Measurements from ENCODE around the gene TCF12.
A peak's percentile ranks its signal among the peaks of the same experiment; 100 is the strongest.

The TCF12 gene

DNA sequence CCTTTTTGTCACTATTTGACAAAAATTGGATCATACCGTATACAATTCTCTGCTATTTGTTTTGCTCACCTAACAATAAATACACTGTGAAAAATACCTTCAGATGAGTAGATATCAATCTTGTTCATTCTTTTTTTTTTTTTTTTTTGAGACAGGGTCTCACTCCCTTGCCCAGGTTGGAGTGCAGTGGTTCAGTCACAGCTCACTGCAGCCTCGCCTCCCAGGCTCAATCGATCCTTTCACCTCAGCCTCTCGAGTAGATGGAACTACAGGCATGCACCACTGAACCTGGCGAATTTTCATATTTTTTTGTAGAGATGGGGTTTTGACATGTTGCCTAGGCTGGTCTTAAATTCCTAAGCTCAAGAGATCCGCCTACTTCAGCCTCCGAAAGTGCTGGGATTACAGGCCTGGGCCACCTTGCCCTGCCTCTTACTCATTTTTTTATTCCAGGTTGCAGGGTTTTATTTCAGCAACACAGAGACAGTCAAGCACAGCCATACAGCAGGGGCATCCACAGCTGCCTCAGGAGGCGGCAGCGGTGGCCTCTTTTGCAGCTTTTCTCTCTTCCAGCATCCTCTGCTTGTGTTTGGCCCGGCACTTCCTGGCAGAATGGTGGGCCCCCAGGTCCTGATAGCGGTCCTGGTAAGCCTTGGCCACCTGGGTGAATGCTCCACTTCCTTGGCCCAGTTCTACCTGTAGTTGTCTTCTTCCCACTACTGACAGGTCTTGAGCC lies 406.7 kb downstream of the TCF12 start:
- no peak for DNase-seq

GRCh38 chr15:57326196-57326595 lies 407.8 kb downstream of the TCF12 start:
- no peak for DNase-seq

GRCh38 chr15:57327985-57328471 lies 409.6 kb downstream of the TCF12 start:
- peak; percentile 99 for DNase-seq

GRCh38 chr15:57328479-57328878 lies 410.0 kb downstream of the TCF12 start:
- DNase-seq: no peak

GRCh38 chr15:57328897-57329296 lies 410.5 kb downstream of the TCF12 start:
- no peak for DNase-seq

DNA sequence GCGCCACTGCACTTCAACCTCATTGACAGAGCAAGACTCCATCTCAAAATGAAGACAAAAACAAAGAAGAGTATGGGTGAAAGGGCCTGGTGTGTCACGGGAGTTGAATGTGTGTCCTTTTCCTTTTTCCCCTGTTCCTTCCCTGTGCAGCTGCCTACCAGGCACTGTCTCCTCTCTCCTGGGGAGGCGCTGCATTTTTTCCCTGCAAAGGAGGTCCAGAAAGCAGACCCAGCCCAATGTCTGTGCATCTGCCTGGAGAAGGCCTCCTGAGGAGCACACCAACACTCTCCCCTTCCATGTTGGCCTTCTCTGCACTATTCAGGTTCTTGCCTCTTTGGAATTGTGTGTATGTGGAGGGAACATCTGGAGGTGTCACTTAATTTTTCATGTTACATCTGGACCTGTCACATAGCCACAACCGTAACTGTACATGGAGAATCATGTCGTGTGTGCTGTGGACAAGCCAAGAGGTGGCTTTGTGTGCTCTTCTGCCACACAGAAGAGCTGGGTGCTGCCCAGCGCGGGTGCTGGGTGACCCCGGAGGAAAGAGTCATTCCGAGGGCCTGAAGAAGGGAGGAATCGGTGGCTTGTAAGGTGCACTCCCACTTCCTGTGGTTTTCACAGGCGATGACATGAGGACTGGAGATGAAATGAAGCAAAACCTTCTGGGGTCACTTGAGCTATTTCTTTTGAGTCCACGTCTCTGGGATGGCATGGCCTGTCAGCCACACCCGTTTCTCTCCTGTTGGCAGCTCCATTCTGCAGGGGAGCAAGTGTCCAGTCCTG lies 411.3 kb downstream of the TCF12 start:
- DNase-seq: no peak

GRCh38 chr15:57330619-57331340 lies 412.3 kb downstream of the TCF12 start:
- no peak for DNase-seq

GRCh38 chr15:57332326-57332725 lies 413.9 kb downstream of the TCF12 start:
- DNase-seq: no peak

DNA sequence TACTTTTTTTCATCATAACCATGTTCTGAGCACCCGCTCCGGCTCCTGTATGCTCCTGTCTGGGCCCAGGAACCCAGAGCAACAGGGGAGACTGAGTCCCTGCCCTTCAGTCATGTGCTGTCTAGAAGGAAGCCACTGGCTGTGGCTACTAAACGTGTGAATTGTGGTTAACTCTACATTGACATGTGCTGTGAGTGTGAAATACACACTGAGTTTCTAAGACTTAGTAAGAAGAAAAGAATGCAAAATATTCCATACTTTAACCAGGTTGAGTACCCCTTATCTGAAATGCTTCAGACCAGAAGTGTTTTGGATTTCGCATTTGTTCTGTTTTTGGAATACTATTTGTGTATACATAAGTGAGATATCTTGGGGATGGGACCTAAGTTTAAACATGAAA lies 415.0 kb downstream of the TCF12 start:
- DNase-seq: peak; percentile 65

DNA sequence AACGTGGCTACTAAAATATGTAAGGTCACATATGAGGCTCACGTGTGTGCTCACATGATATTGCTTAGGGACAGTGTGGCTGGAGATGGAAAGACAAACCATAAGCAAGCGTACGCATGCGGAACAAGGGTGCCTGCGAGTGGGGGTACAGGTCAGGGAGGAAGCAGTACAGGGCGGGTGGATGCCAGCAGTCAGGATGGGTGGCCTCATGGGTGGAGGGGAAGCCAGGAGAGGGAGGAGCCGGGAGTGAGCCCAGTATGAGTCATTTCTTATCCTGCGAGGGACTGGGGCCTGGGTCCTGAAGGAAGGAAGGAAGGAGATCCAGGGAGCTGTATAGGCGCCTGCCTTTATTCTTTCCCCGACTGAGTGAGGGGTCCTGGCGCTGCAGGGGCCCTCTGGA lies 415.8 kb downstream of the TCF12 start:
- DNase-seq: peak; percentile 70

DNA sequence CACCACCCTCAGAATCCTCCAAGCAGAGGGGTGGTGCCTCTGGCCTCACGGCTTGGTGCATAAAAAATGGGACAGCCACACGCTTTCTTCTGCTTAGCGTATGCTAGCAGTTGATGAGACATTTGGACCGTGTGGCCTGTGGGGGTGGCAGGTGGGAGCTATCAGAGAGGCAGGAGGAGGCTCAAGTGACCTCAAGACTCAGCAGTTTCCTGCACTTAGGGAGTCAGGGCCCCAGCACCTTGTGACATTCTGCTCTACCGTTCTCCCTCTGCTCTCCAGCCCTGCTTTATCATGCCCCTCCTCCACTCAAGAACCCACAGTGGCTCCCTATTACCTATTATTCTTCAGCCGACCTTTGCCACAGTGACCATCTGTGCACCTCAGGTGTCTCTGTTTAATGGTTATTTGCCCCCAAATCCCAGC lies 416.9 kb downstream of the TCF12 start:
- DNase-seq: no peak

DNA sequence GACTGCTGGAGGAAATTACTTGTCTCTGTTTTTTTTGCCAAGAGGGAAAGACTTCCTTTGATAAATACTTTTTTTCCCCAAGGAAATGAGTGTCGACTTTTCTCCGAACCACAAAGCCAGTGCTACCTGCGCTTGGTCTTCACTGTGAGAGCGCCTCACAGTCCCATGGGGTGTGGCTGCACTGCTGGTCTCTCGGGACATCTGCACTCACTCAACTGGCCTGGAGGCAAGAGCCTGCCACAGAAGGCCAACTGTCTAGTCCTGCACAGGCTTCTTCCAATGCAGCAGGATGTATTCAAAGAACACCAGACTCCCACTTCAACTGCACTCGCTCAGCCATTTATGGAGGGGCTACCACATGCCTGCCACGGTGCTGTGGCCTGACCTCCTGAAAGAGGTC lies 417.3 kb downstream of the TCF12 start:
- no peak for DNase-seq

GRCh38 chr15:57337868-57338411 lies 419.5 kb downstream of the TCF12 start:
- peak; percentile 79 for DNase-seq

GRCh38 chr15:57339321-57339720 lies 420.9 kb downstream of the TCF12 start:
- no peak for DNase-seq
